LNCaP clone FGC (cell line): Measurements from ENCODE around the gene ANKDD1A.

Source experiments
- DNase-seq: peaks from one replicate; pipeline ENCODE4 v3.0.0-alpha.2; 2011; ENCODE audit warnings: low read depth
- H3K4me3 ChIP-seq: 2 replicates; pipeline ENCODE4 v1.5.1; 2011; ENCODE audit warnings: mild to moderate bottlenecking, low read depth, low read length, control low read depth
- CTCF ChIP-seq: IDR thresholded peaks from 2 replicates; pipeline ENCODE4 v1.5.1; 2012; ENCODE audit warnings: mild to moderate bottlenecking; ENCODE audit not compliant: control insufficient read depth, insufficient read depth; ENCODE audit errors: extremely low read depth

Gene ANKDD1A

GRCh38 chr15:64954395-64954794 is 42.7 kb downstream of the ANKDD1A start:
- no peak for DNase-seq
- no peak for TF ChIP-seq CTCF
- no peak overlapping the region for H3K4me3 ChIP-seq

DNA sequence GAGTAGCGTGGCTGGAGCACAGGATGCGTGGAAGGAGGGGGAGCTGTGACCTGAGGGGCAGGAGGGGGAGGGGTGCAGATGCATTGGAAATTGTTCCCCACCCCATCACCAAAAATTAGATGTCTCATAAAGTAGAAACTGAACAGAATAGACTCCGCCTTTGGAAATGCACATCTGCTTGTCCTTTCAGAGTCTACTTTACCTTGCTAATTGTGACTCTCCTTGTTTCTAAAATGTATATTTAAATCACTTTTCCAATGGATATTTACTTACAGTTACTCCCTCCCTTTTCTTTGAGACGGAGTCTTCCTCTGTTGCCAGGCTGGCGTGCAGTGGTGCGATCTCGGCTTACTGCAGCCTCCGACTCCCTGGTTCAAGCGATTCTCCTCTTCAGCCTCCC is 47.4 kb downstream of the ANKDD1A start:
- no peak for DNase-seq
- no peak for TF ChIP-seq CTCF
- H3K4me3 ChIP-seq, result no peak overlapping the region

DNA sequence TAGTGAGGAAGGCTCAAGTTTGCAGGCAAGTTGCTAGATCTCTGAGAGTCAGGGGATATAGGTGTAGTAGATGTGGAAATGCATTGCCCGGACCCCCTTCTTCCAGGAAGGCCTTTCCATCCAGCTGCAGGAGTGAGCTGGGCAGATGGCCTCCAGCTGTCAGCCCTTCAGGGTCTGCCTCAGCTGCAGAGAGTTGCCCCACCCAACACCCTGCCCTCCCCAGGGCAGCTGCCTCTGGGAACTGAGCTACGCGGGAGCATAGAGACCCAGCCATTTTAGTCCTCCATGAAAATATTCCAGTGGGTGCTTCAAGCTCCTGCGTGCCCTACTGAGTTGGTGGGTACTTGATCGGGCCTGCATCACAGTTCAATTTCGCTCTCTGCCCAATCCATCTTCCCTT is 48.5 kb downstream of the ANKDD1A start:
- no peak overlapping the region for H3K4me3 ChIP-seq
- no peak for TF ChIP-seq CTCF
- DNase-seq, result no peak

GRCh38 chr15:64961013-64961412 is 49.3 kb downstream of the ANKDD1A start:
- H3K4me3 ChIP-seq, result no peak overlapping the region
- no peak for DNase-seq
- no peak for TF ChIP-seq CTCF

DNA sequence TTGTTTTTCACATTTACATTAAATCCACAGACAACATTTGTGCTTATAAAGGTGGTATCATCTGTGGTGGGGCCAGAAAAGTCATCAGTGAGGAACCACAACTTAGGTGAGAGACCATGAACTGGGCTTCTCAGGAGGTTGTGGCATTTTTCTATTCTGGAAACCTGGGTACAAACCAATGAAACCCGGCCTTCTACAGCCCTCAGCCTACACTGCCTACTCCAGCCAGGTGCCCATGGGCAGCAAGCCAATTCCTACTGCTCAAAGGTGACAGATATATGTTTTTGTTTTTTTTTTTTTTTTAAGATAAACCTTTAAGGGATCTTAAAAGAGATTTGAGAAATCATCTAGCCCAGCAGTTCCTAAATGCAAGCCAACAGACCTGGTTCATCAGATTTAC is 57.7 kb downstream of the ANKDD1A start:
- no peak overlapping the region for H3K4me3 ChIP-seq
- DNase-seq, result no peak
- no peak for TF ChIP-seq CTCF

GRCh38 chr15:64970698-64971097 is 59.0 kb downstream of the ANKDD1A start:
- no peak for TF ChIP-seq CTCF
- no peak for DNase-seq
- no peak overlapping the region for H3K4me3 ChIP-seq

- H3K4me3 ChIP-seq, result no peak overlapping the region
- TF ChIP-seq CTCF, result no peak
- no peak for DNase-seq
These were observed 63.7 kb downstream of the ANKDD1A start for GRCh38 chr15:64975390-64975789.
